GM12878 (cell line): ENCODE results near the gene LMF1. TPM values are rescaled to one million over a fixed set of nuclear protein-coding genes. Genes with fewer than 3 reads are reported as not detected.

Experiments
- ATAC-seq: fragments of 200-7000 bp; cut with Tn5 transposase; 3 replicates; pipeline ENCODE4 v1.9.1; 2020; ENCODE audit warnings: mild to moderate bottlenecking, moderate library complexity
- BruUV-seq: library from RNA; stranded (reverse); fragments of 400-500 nt; replicated peaks from 2 replicates; lab custom pipeline; 2021; lab: Mats Ljungman, UMichigan
- CTCF ChIA-PET: fragments of 300-600 bp; sonication (Branson Sonifier 250); formaldehyde crosslinking; extraction: SDS; loops from one replicate; lab custom pipeline; 2021; ENCODE audit warnings: inconsistent platforms; lab: Yijun Ruan, JAX
- POLR2A ChIA-PET: fragments of 350-600 bp; formaldehyde crosslinking; extraction: SDS; loops from one replicate; lab custom pipeline; 2021; ENCODE audit warnings: inconsistent platforms; lab: Charles Lee
- RAD21 ChIA-PET: fragments of 300-600 bp; sonication (Branson Sonifier 250); formaldehyde crosslinking; loops from one replicate; lab custom pipeline; 2023; ENCODE audit warnings: antibody characterized with exemption; ENCODE audit not compliant: unreplicated experiment; lab: Charles Lee
- SMC1A ChIA-PET: fragments of 300-600 bp; sonication (Branson Sonifier 250); formaldehyde crosslinking; loops from one replicate; lab custom pipeline; 2023; ENCODE audit not compliant: unreplicated experiment, uncharacterized antibody; lab: Charles Lee
- DNase-seq: peaks from one replicate; pipeline ENCODE4 v3.0.0-alpha.2; 2011; ENCODE audit warnings: low read depth, low spot score
- FAIRE-seq: peaks from 3 replicates; lab custom pipeline; 2011; peaks lifted over from hg19 to GRCh38; lab: Jason Lieb, UNC
- H2AFZ ChIP-seq: 2 replicates; pipeline ENCODE4 v1.6.0; 2011; ENCODE audit warnings: low read depth, low read length, control low read depth; ENCODE audit not compliant: control insufficient read depth
- H3K27ac ChIP-seq: 2 replicates; pipeline ENCODE4 v1.5.1; 2011; ENCODE audit warnings: control low read depth; ENCODE audit not compliant: control insufficient read depth, insufficient read depth
- H3K27me3 ChIP-seq, 2 experiments: replicated peaks in 1 of 2; 2 replicates each; pipeline versions ENCODE4 v1.6.0 to v1.6.1; 2011; ENCODE audit warnings: low read length in 1 of 2; ENCODE audit not compliant: control insufficient read depth in 2 of 2, insufficient read depth in 2 of 2
- H3K36me3 ChIP-seq, 2 experiments: 2 replicates each; pipeline ENCODE4 v1.5.1; 2011; ENCODE audit warnings: low read length in 1 of 2; ENCODE audit not compliant: control insufficient read depth in 2 of 2, insufficient read depth in 2 of 2
- H3K4me1 ChIP-seq: 2 replicates; pipeline ENCODE4 v1.6.1; 2011; ENCODE audit warnings: mild to moderate bottlenecking, low read length, moderate library complexity, mixed read lengths; ENCODE audit not compliant: control insufficient read depth, insufficient read depth
- H3K4me2 ChIP-seq: 2 replicates; pipeline ENCODE4 v1.6.0; 2011; ENCODE audit warnings: control low read depth; ENCODE audit not compliant: control insufficient read depth, insufficient read depth
- H3K4me3 ChIP-seq: fragments of 200-600 bp; sonication (generic); 2 replicates; pipeline ENCODE4 v1.5.1; 2016
- H3K79me2 ChIP-seq: 2 replicates; pipeline ENCODE4 v1.6.0; 2011; ENCODE audit warnings: low read length; ENCODE audit not compliant: control insufficient read depth, insufficient read depth
- H3K9ac ChIP-seq: 2 replicates; pipeline ENCODE4 v1.8.0; 2011; ENCODE audit warnings: low read length, control low read depth, mixed read lengths; ENCODE audit not compliant: control insufficient read depth, insufficient read depth
- H3K9me3 ChIP-seq: replicated peaks from 3 replicates; pipeline ENCODE4 v1.5.1; 2011; ENCODE audit warnings: mild to moderate bottlenecking, low read length; ENCODE audit not compliant: control insufficient read depth, insufficient read depth
- H4K20me1 ChIP-seq: 2 replicates; pipeline ENCODE4 v1.6.0; 2011; ENCODE audit not compliant: control insufficient read depth, insufficient read depth
- MXI1 ChIP-seq: fragments of 150-350 bp; IDR thresholded peaks from 2 replicates; pipeline ENCODE4 v1.6.1; 2011; ENCODE audit warnings: low read depth, mild to moderate bottlenecking, inconsistent platforms, low read length, improper control_type of control experiment
- NKRF ChIP-seq: fragments of 450-650 bp; conservative IDR thresholded peaks from 2 replicates; pipeline ENCODE4 v1.6.1; 2017; ENCODE audit warnings: mild to moderate bottlenecking, moderate library complexity
- NR2C1 ChIP-seq: fragments of 450-650 bp; IDR thresholded peaks from 2 replicates; pipeline ENCODE4 v1.6.1; 2017; ENCODE audit warnings: antibody characterized with exemption, mild to moderate bottlenecking, moderate library complexity
- RUNX3 ChIP-seq: IDR thresholded peaks from 2 replicates; pipeline ENCODE4 v1.6.1; 2012; ENCODE audit warnings: low read length, inconsistent platforms
- SMC3 ChIP-seq: IDR thresholded peaks from 2 replicates; pipeline ENCODE4 v1.6.1; 2011; ENCODE audit warnings: low read length, improper control_type of control experiment, borderline replicate concordance
- SREBF2 ChIP-seq: IDR thresholded peaks from 2 replicates; pipeline ENCODE4 v1.6.1; 2012; ENCODE audit warnings: mild to moderate bottlenecking, low read length
- SRF ChIP-seq, 2 experiments: IDR thresholded peaks; 2 replicates each; pipeline ENCODE4 v1.6.1; 2011; ENCODE audit warnings: low read depth in 2 of 2, low read length in 2 of 2, mild to moderate bottlenecking in 1 of 2, moderate library complexity in 1 of 2
- ZNF622 ChIP-seq: fragments of 450-650 bp; IDR thresholded peaks from 2 replicates; pipeline ENCODE4 v1.6.1; 2017; ENCODE audit warnings: mild to moderate bottlenecking, inconsistent platforms
- ZNF687 ChIP-seq: fragments of 450-650 bp; IDR thresholded peaks from 2 replicates; pipeline ENCODE4 v1.6.1; 2017; ENCODE audit warnings: mild to moderate bottlenecking, moderate library complexity
- WGBS: methylation state at CpG from one replicate; pipeline ENCODE4 v1.1.6; 2016; ENCODE audit warnings: low lambda C conversion rate; ENCODE audit not compliant: insufficient replicate concordance, insufficient coverage; ENCODE audit errors: missing lambda C conversion rate; 5-methylcytosine and 5-hydroxymethylcytosine counted together
- in situ Hi-C: fragments of 300-500 bp; cut with MboI; formaldehyde crosslinking; loops from 9 replicates; pipeline ENCODE4 v1.14.3; 2018; ENCODE audit warnings: mixed read lengths
- intact Hi-C: fragments of 100-400 bp; cut with micrococcal nuclease; formaldehyde crosslinking; loops from one replicate; pipeline ENCODE4 v1.14.2; 2022; ENCODE audit not compliant: unreplicated experiment
- polyA plus RNA-seq, 11 experiments: library from polyadenylated mRNA; depleted of rRNA in 4 of 11; unstranded in 6 of 11; stranded (reverse) in 5 of 11; fragments of >200 nt; fragmentation: Nextera tagmentation in 4 of 11; fragmentation: Illumina TruSeq in 1 of 11; extraction: Ambion mirVana in 4 of 11; extraction: Trizol in 1 of 11; gene quantifications; 1 replicate in 1 of 11; 2 replicates in 10 of 11; pipeline versions ENCODE4 v1.2.1 to v1.2.3, GENCODE V29; 2011 to 2016; ENCODE audit warnings: inconsistent platforms in 2 of 11, missing spikeins in 2 of 11, low read depth in 1 of 11
- total RNA-seq, 4 experiments: library from RNA; depleted of rRNA in 3 of 4; stranded (reverse); fragments of >200 nt in 3 of 4; fragmentation: Illumina TruSeq in 1 of 4; extraction: Trizol in 1 of 4; gene quantifications; 2 replicates each; pipeline versions ENCODE4 v1.2.1 to v1.2.3, GENCODE V29; 2013 to 2021

The LMF1 gene
- total and polyA plus RNA-seq, 10 of the 15 experiments (the other 5 are each of a cell fraction or from before 2014, with no cell fraction given), result 0.18 to 3.2 (median 1.4) TPM; not detected in 1

GRCh38 chr16:979147-979546 lies 8.4 kb upstream of the LMF1 start (continued):
- TF ChIP-seq ZNF687, result no peak
- no peak for TF ChIP-seq RUNX3
- TF ChIP-seq SMC3, result no peak
- TF ChIP-seq SREBF2, result no peak
- no peak for TF ChIP-seq MXI1
- no peak for TF ChIP-seq ZNF622

- WGBS, result 10% methylated on average over 9 of the region's 9 CpGs
- in situ Hi-C loops, result no loop called here
- H3K27ac ChIP-seq, result no peak overlapping the region
These were observed 7.6 kb upstream of the LMF1 start for GRCh38 chr16:978403-978802.

More at GRCh38 chr16:978403-978802, 7.6 kb upstream of the LMF1 start:
- Histone ChIP-seq H4K20me1 (no peaks in the 10 kb centered on the region), H3K4me1 (no peaks in the 10 kb centered on the region), H3K27me3 (peaks cover 0 to 7% of the 10 kb centered on the region in 2 experiments; a peak in 2 of 4 replicates), H3K9me3 (no peaks in the 10 kb centered on the region), H3K4me3 (no peak overlapping the region), H3K36me3 (no peaks in the 10 kb centered on the region), H3K9ac (no peak overlapping the region), H3K4me2 (no peak overlapping the region), H2AFZ (no peak overlapping the region), H3K79me2 (no peaks in the 10 kb centered on the region)
- ATAC-seq (no peak), DNase-seq (no peak), FAIRE-seq (no peak)
- TF ChIP-seq NR2C1, result no peak
- TF ChIP-seq SRF (IDR thresholded peaks at IDR 0.05; ENCODE audit: low read depth in 2 of 2, low read length in 2 of 2), result no peak
- no peak for TF ChIP-seq NKRF
- SMC1A ChIA-PET, result no interaction called here
- POLR2A ChIA-PET, result no interaction called here
- no TSS peak for BruUV-seq
- CTCF ChIA-PET, result no interaction called here
- RAD21 ChIA-PET, result no interaction called here
- intact Hi-C loops, result no loop called here
